Upper lobe of left lung (tissue), 6 donors: ENCODE measurements around the gene DRAXIN. TPM values are rescaled to one million over a fixed set of nuclear protein-coding genes. Genes with fewer than 3 reads are reported as not detected.

Experiments used
- ATAC-seq, 2 donors: fragments of 200-7000 bp; cut with Tn5 transposase; one replicate each; pipeline ENCODE4 v1.9.1; 2022; ENCODE audit warnings: mild to moderate bottlenecking in 2 of 2, moderate library complexity in 2 of 2; ENCODE audit not compliant: low FRiP score in 2 of 2
- DNase-seq, 2 donors: peaks; one replicate each; pipeline ENCODE4 v3.0.0-alpha.2; 2019 to 2020
- H3K27ac ChIP-seq, 4 donors: fragments of 200-600 bp; sonication (generic); one replicate each; pipeline ENCODE4 v1.5.1; 2016 to 2019
- H3K27me3 ChIP-seq, 4 donors: fragments of 200-600 bp; sonication (generic); one replicate each; pipeline ENCODE4 v1.5.1; 2017 to 2019
- H3K36me3 ChIP-seq, 4 donors: fragments of 200-600 bp; sonication (generic); one replicate each; pipeline ENCODE4 v1.5.1; 2016 to 2019
- H3K4me1 ChIP-seq, 4 donors: fragments of 200-600 bp; sonication (generic); one replicate each; pipeline ENCODE4 v1.5.1; 2018 to 2019
- H3K4me3 ChIP-seq, 4 donors: fragments of 200-600 bp; sonication (generic); one replicate each; pipeline ENCODE4 v1.5.1; 2017 to 2019; ENCODE audit warnings: mild to moderate bottlenecking in 2 of 4, moderate library complexity in 1 of 4
- H3K9me3 ChIP-seq, 4 donors: fragments of 200-600 bp; sonication (generic); one replicate each; pipeline ENCODE4 v1.5.1; 2018 to 2019
- EP300 ChIP-seq, 4 donors: sonication (generic); formaldehyde crosslinking; IDR thresholded peaks; one replicate each; pipeline ENCODE4 v1.5.1; 2017; ENCODE audit warnings: antibody characterized with exemption in 4 of 4, control low read depth in 2 of 4
- POLR2A ChIP-seq, 4 donors: fragments of 450-650 bp; IDR thresholded peaks; one replicate each; pipeline ENCODE4 v1.5.1; 2016 to 2017; ENCODE audit warnings: antibody characterized with exemption in 4 of 4, mild to moderate bottlenecking in 2 of 4
- POLR2AphosphoS5 ChIP-seq, 2 donors: sonication (generic); formaldehyde crosslinking; IDR thresholded peaks; one replicate each; pipeline ENCODE4 v1.5.1; 2017; ENCODE audit warnings: antibody characterized with exemption in 2 of 2
- WGBS, 2 donors: methylation state at CpG; one replicate each; pipeline ENCODE4 v1.1.5; 2017 to 2018; 5-methylcytosine and 5-hydroxymethylcytosine counted together
- total RNA-seq, 6 donors: library from RNA; depleted of rRNA in 4 of 6; stranded (reverse); fragments of >200 nt in 4 of 6; gene quantifications; one replicate each; pipeline versions ENCODE4 v1.1.0 to v1.2.1, GENCODE V29; 2016 to 2021
- TF ChIP-seq, protein P1 (sequence below), 6 experiments: fragments of 450-650 bp in 4 of 6; fragments of 200-600 bp in 2 of 6; sonication (generic) in 2 of 6; IDR thresholded peaks; one replicate each; pipeline ENCODE4 v1.5.1; 2016 to 2019; ENCODE audit warnings: antibody characterized with exemption in 6 of 6
- donor health status: DM: no; HTN: no; CAD: no; lungs with moderate emphysema.
- donor health status: DM: no; HTN: yes; CAD: no; lungs with severe emphysema.

The DRAXIN gene
- total RNA-seq, 6 donors from 2014 or later, result 0.11 to 0.17 TPM; not detected in 4

DNA sequence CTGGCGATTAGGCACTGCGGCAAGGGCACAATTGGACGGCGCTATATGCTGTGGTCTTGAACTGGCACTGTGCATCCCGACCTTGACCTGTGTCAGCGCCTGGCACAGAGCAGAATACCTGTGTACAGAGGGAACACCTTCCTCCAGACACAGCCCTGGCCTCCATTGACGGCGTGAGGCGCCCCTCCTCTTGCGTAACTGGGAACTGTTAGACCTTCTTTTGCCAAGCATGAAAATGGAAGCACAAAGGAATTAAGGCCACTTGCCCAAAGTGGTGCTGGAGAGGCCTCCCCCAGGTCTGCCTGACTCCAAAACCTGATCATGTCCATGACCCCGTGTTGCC lies 37.6 kb downstream of the DRAXIN start:
- peak overlapping the region; percentile 39 to 86 (median 76) for H3K27ac ChIP-seq
- no peak for TF ChIP-seq EP300 (IDR thresholded peaks at IDR 0.05)
- no peak for TF ChIP-seq POLR2AphosphoS5 (IDR thresholded peaks at IDR 0.05)
- TF ChIP-seq, protein P1, sequence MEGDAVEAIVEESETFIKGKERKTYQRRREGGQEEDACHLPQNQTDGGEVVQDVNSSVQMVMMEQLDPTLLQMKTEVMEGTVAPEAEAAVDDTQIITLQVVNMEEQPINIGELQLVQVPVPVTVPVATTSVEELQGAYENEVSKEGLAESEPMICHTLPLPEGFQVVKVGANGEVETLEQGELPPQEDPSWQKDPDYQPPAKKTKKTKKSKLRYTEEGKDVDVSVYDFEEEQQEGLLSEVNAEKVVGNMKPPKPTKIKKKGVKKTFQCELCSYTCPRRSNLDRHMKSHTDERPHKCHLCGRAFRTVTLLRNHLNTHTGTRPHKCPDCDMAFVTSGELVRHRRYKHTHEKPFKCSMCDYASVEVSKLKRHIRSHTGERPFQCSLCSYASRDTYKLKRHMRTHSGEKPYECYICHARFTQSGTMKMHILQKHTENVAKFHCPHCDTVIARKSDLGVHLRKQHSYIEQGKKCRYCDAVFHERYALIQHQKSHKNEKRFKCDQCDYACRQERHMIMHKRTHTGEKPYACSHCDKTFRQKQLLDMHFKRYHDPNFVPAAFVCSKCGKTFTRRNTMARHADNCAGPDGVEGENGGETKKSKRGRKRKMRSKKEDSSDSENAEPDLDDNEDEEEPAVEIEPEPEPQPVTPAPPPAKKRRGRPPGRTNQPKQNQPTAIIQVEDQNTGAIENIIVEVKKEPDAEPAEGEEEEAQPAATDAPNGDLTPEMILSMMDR (IDR thresholded peaks at IDR 0.05), result no peak
- no peak for TF ChIP-seq POLR2A (IDR thresholded peaks at IDR 0.05)
- no peak overlapping the region for H3K4me3 ChIP-seq
- no peaks in the 10 kb centered on the region for H3K36me3 ChIP-seq
- H3K9me3 ChIP-seq, result no peaks in the 10 kb centered on the region
- H3K27me3 ChIP-seq, result no peaks in the 10 kb centered on the region
- 78 to 80% methylated on average over 2 to 11 of the region's 11 CpGs for WGBS, 2 donors
- peaks cover 39 to 45% (median 43%) of the 10 kb centered on the region in 4 donors for H3K4me1 ChIP-seq
- DNase-seq (no peak), ATAC-seq (no peak)

DNA sequence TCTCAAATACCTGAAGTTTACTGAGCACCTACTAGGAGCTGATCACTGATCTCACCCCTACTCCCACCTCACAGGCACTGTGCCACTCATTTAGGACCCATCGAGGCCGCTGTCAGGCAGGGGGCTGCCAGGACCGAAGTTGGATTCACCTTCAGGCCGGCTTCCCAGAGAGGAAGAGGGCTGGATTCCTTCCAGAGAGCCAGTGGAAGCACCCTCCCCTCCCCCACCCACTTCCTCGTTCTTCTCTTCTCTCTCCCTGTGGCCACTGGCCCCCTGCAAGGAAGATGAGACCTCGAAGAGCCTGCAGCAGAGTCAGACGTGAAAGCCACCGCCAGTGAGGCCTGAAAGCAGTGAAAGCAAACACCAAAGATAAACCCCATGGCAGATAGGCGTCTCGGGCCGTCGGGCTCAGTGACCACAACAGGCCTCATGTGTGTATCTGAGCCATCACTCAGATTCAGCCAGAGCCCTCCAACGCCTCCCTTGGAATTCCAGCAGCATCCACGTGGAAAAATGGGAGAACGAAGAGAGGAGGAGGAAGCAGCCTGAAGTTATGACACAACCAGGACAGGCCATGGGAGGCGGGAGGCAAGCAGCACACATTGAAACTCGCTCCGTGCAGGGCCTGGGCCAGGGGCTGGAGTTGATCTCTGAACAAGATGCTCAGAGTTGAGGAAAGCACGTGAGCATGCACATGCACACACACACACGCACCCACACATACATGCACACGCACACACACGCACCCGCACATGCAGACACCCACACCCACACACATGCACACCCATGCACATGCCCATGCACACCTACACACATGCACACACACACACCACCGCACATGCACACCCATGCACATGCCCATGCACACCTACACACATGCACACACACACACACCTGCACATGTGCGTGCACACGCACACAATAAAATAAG lies 38.3 kb downstream of the DRAXIN start:
- DNase-seq (peak in 1 of 2 donors; percentile 45), ATAC-seq (peak in 1 of 2 donors; percentile 12)
- H3K27ac ChIP-seq, result peak overlapping the region; percentile 39 to 96 (median 82)
- WGBS, 2 donors, result 32 to 41% methylated on average over 24 to 26 of the region's 26 CpGs
- peak overlapping the region in 1 of 4 donors; percentile 41 for H3K4me3 ChIP-seq
- no peaks in the 10 kb centered on the region for H3K9me3 ChIP-seq
- no peak for TF ChIP-seq EP300 (IDR thresholded peaks at IDR 0.05)
- TF ChIP-seq, protein P1 (IDR thresholded peaks at IDR 0.05), result no peak
- TF ChIP-seq POLR2A (IDR thresholded peaks at IDR 0.05), result no peak
- TF ChIP-seq POLR2AphosphoS5 (IDR thresholded peaks at IDR 0.05), result no peak
- H3K36me3 ChIP-seq, result no peaks in the 10 kb centered on the region
- H3K4me1 ChIP-seq, result peaks cover 39 to 47% (median 43%) of the 10 kb centered on the region in 4 donors
- H3K27me3 ChIP-seq, result no peaks in the 10 kb centered on the region

DNA sequence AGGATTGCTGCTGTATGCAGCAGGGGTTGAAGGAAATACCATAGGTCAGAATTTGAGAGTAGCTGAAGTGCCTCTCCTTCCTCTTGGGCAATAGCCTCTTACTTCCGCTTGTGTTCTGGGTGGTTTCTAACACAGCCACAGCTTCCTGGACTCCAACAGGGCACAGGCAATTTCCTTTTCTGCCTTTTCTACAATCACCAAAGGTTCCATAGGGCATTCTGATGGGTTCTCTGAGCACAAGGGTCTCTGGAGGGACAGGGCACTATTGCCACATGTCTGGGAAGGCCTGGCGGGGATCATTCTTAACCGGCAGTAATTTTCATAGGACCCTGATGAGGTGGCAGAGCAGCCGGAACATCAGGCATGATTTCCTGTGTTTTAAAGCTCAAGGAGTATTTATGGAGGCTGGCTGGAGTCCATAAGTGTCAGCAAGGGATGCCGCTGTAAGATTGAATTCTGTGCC lies 39.0 kb downstream of the DRAXIN start:
- H3K4me3 ChIP-seq, result peak overlapping the region in 2 of 4 donors; percentile 33 to 41
- peak; percentile 77 to 89 for ATAC-seq
- peak in 1 of 2 donors; percentile 83 for DNase-seq
- no peaks in the 10 kb centered on the region for H3K27me3 ChIP-seq
- 0 to 8% methylated on average over 4 to 5 of the region's 5 CpGs for WGBS, 2 donors
- H3K36me3 ChIP-seq, result no peaks in the 10 kb centered on the region
- H3K4me1 ChIP-seq, result peaks cover 44 to 54% (median 49%) of the 10 kb centered on the region in 4 donors
- H3K9me3 ChIP-seq, result no peaks in the 10 kb centered on the region
- peak overlapping the region; percentile 78 to 96 (median 84) for H3K27ac ChIP-seq
- peak; percentile 77 to 80 for TF ChIP-seq POLR2AphosphoS5 (IDR thresholded peaks at IDR 0.05)
- TF ChIP-seq POLR2A (IDR thresholded peaks at IDR 0.05), result peak in 1 of 4 donors; percentile 36
- TF ChIP-seq, protein P1 (IDR thresholded peaks at IDR 0.05), result peak in 1 of 6 experiments; percentile 9
- TF ChIP-seq EP300 (IDR thresholded peaks at IDR 0.05), result peak in 1 of 4 donors; percentile 38

DNA sequence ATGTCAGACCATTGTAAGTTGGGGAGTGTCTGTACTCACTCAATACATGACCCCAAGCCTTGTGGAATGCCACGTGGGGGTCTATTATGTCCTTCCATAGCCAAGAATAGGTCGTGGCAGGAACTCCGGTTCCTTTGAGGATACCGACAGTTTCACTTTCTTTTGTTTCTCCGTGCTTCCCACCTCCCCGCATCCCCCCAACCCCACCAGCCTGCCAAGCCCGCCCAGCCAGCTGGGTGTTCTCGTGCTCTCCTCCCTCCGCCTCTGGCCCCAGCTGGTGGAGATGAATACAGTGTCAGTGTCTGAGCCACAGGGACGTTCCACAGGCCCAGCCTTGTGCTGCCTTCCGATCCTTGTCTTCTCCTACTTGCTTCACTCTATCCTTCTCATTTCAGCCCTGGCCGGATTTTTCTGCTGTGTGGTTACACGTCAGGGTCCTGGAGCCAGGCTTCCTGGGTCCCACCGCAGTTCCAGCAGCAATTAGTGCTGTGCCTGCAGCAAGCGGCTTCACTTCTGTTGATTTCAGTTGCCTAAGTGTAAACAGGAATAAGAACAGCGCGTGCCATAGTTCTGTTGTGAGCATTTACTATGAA lies 40.3 kb downstream of the DRAXIN start:
- peak overlapping the region; percentile 78 to 96 (median 84) for H3K27ac ChIP-seq
- ATAC-seq, result peak; percentile 52 to 72
- peaks cover 51 to 60% (median 53%) of the 10 kb centered on the region in 4 donors for H3K4me1 ChIP-seq
- whole genome bisulfite sequencing, 2 donors, result 11 to 37% methylated on average over 15 to 16 of the region's 17 CpGs
- H3K4me3 ChIP-seq, result peak overlapping the region in 3 of 4 donors; percentile 7 to 41 (median 33)
- DNase-seq, result peak; percentile 51 to 82
- no peaks in the 10 kb centered on the region for H3K36me3 ChIP-seq
- H3K9me3 ChIP-seq, result no peaks in the 10 kb centered on the region
- H3K27me3 ChIP-seq, result no peaks in the 10 kb centered on the region
- TF ChIP-seq EP300 (IDR thresholded peaks at IDR 0.05), result no peak
- TF ChIP-seq, protein P1 (IDR thresholded peaks at IDR 0.05), result no peak
- TF ChIP-seq POLR2A (IDR thresholded peaks at IDR 0.05), result peak in 1 of 4 donors; percentile 31
- TF ChIP-seq POLR2AphosphoS5 (IDR thresholded peaks at IDR 0.05), result peak; percentile 67 to 81
